IMR-90 (cell line): ENCODE measurements around the gene SMIM24. TPM values are rescaled to one million over a fixed set of nuclear protein-coding genes. Genes with fewer than 3 reads are reported as not detected.

ENCODE experiments used
- ATAC-seq: fragments of 200-7000 bp; cut with Tn5 transposase; 2 replicates; pipeline ENCODE4 v1.9.1; 2020; ENCODE audit warnings: low read depth, mild to moderate bottlenecking, moderate library complexity
- BruUV-seq: library from RNA; stranded (reverse); fragments of 400-500 nt; replicated peaks from 2 replicates; lab custom pipeline; 2021; lab: Mats Ljungman, UMichigan
- CTCF ChIA-PET: fragments of 300-600 bp; formaldehyde crosslinking; extraction: SDS; loops from one replicate; lab custom pipeline; 2021; ENCODE audit warnings: antibody characterized with exemption; lab: Yijun Ruan, JAX
- POLR2A ChIA-PET: fragments of 300-600 bp; sonication (Branson Sonifier 250); formaldehyde crosslinking; loops from one replicate; lab custom pipeline; 2022; ENCODE audit warnings: antibody characterized with exemption; ENCODE audit not compliant: unreplicated experiment; lab: Charles Lee
- DNase-seq: peaks from one replicate; pipeline ENCODE4 v3.0.0; 2013
- H2AFZ ChIP-seq: replicated peaks from 2 replicates; pipeline ENCODE3; 2013; ENCODE audit warnings: low read length, mild to moderate bottlenecking; ENCODE audit not compliant: poor library complexity
- H2AK5ac ChIP-seq: 2 replicates; pipeline ENCODE4 v1.6.1; 2013; ENCODE audit warnings: low read depth, low read length, inconsistent platforms
- H2AK9ac ChIP-seq: replicated peaks from 2 replicates; pipeline ENCODE3; 2013; ENCODE audit warnings: mild to moderate bottlenecking, low read depth, low read length, moderate library complexity; ENCODE audit not compliant: poor library complexity
- H2BK120ac ChIP-seq: 2 replicates; pipeline ENCODE4 v1.6.1; 2013; ENCODE audit warnings: low read depth, low read length, inconsistent platforms
- H2BK15ac ChIP-seq: 3 replicates; pipeline ENCODE4 v1.6.1; 2013; ENCODE audit warnings: low read depth, low read length, inconsistent platforms
- H2BK20ac ChIP-seq: 2 replicates; pipeline ENCODE4 v1.6.1; 2013; ENCODE audit warnings: low read depth, mild to moderate bottlenecking, inconsistent platforms, low read length, moderate library complexity
- H2BK5ac ChIP-seq: 2 replicates; pipeline ENCODE4 v1.6.1; 2013; ENCODE audit warnings: mild to moderate bottlenecking, low read depth, low read length, inconsistent platforms; ENCODE audit not compliant: poor library complexity, severe bottlenecking
- H3K14ac ChIP-seq: replicated peaks from 2 replicates; pipeline ENCODE4 v1.6.1; 2013; ENCODE audit warnings: low read depth, low read length, inconsistent platforms
- H3K18ac ChIP-seq: 2 replicates; pipeline ENCODE4 v1.6.1; 2013; ENCODE audit warnings: low read depth, low read length, control low read depth
- H3K23ac ChIP-seq: 2 replicates; pipeline ENCODE4 v1.6.1; 2013; ENCODE audit warnings: low read depth, low read length, inconsistent platforms
- H3K27ac ChIP-seq: 2 replicates; pipeline ENCODE4 v1.5.1; 2013; ENCODE audit warnings: mild to moderate bottlenecking, control low read depth, low read length; ENCODE audit not compliant: insufficient read depth
- H3K27me3 ChIP-seq: 2 replicates; pipeline ENCODE4 v1.6.1; 2013; ENCODE audit warnings: low read length; ENCODE audit not compliant: control insufficient read depth, insufficient read depth
- H3K36me3 ChIP-seq: 2 replicates; pipeline ENCODE4 v1.6.1; 2013; ENCODE audit warnings: low read length, mixed read lengths; ENCODE audit not compliant: control insufficient read depth, insufficient read depth
- H3K4ac ChIP-seq: 2 replicates; pipeline ENCODE4 v1.6.1; 2013; ENCODE audit warnings: low read depth, low read length, inconsistent platforms
- H3K4me1 ChIP-seq: 2 replicates; pipeline ENCODE4 v1.6.1; 2013; ENCODE audit warnings: low read length, mixed read lengths; ENCODE audit not compliant: control insufficient read depth, insufficient read depth
- H3K4me2 ChIP-seq: 2 replicates; pipeline ENCODE4 v1.6.1; 2013; ENCODE audit warnings: low read depth, mild to moderate bottlenecking, control low read depth, low read length, moderate library complexity
- H3K4me3 ChIP-seq: 2 replicates; pipeline ENCODE4 v1.5.1; 2013; ENCODE audit warnings: low read depth, mild to moderate bottlenecking, control low read depth, low read length, moderate library complexity; ENCODE audit not compliant: insufficient read depth
- H3K56ac ChIP-seq: 2 replicates; pipeline ENCODE4 v1.6.1; 2013; ENCODE audit warnings: low read length, inconsistent platforms; ENCODE audit not compliant: insufficient read depth; ENCODE audit errors: extremely low read depth
- H3K79me1 ChIP-seq, 2 experiments: 2 replicates each; pipeline ENCODE4 v1.6.1; 2013; ENCODE audit warnings: low read length in 2 of 2, inconsistent platforms in 1 of 2, low read depth in 1 of 2
- H3K9ac ChIP-seq: 2 replicates; pipeline ENCODE4 v1.6.1; 2013; ENCODE audit warnings: low read depth, low read length, control low read depth
- H3K9me1 ChIP-seq: 2 replicates; pipeline ENCODE4 v1.6.1; 2013; ENCODE audit warnings: low read length, inconsistent platforms; ENCODE audit not compliant: insufficient read depth
- H3K9me3 ChIP-seq: 2 replicates; pipeline ENCODE4 v1.6.1; 2013; ENCODE audit warnings: low read length; ENCODE audit not compliant: control insufficient read depth, insufficient read depth
- H4K20me1 ChIP-seq: 2 replicates; pipeline ENCODE4 v1.6.1; 2013; ENCODE audit warnings: low read length, inconsistent platforms; ENCODE audit not compliant: insufficient read depth
- H4K5ac ChIP-seq: 2 replicates; pipeline ENCODE4 v1.6.1; 2013; ENCODE audit warnings: mild to moderate bottlenecking, low read depth, low read length, control low read depth
- H4K8ac ChIP-seq, 2 experiments: 2 replicates each; pipeline ENCODE4 v1.6.1; 2013; ENCODE audit warnings: low read depth in 2 of 2, low read length in 2 of 2, control low read depth in 1 of 2, inconsistent platforms in 1 of 2
- H4K91ac ChIP-seq: 2 replicates; pipeline ENCODE4 v1.6.1; 2013; ENCODE audit warnings: low read depth, low read length, inconsistent platforms; ENCODE audit not compliant: insufficient read depth
- BHLHE40 ChIP-seq: fragments of 150-350 bp; IDR thresholded peaks from 2 replicates; pipeline ENCODE4 v1.6.1; 2016; ENCODE audit warnings: mild to moderate bottlenecking, low read depth, low read length
- CEBPB ChIP-seq: IDR thresholded peaks from 2 replicates; pipeline ENCODE4 v1.6.1; 2012; ENCODE audit warnings: low read depth, low read length, improper control_type of control experiment
- CHD1 ChIP-seq: IDR thresholded peaks from 2 replicates; pipeline ENCODE4 v1.6.1; 2012; ENCODE audit warnings: low read depth, low read length, improper control_type of control experiment
- FOS ChIP-seq: fragments of 150-350 bp; IDR thresholded peaks from 2 replicates; pipeline ENCODE4 v1.6.1; 2016; ENCODE audit warnings: low read depth, low read length
- MAFK ChIP-seq: IDR thresholded peaks from 2 replicates; pipeline ENCODE4 v1.6.1; 2012; ENCODE audit warnings: low read depth, low read length, improper control_type of control experiment
- MAZ ChIP-seq: IDR thresholded peaks from 2 replicates; pipeline ENCODE4 v1.6.1; 2012; ENCODE audit warnings: low read depth, mild to moderate bottlenecking, low read length, improper control_type of control experiment, moderate library complexity, borderline replicate concordance
- NFE2L2 ChIP-seq: fragments of 150-350 bp; IDR thresholded peaks from 2 replicates; pipeline ENCODE4 v1.6.1; 2016; ENCODE audit warnings: low read depth, mild to moderate bottlenecking, low read length
- POLR2A ChIP-seq: IDR thresholded peaks from 2 replicates; pipeline ENCODE4 v1.6.1; 2012; ENCODE audit warnings: mild to moderate bottlenecking, low read depth, low read length
- RAD21 ChIP-seq: IDR thresholded peaks from 2 replicates; pipeline ENCODE4 v1.6.1; 2012; ENCODE audit warnings: low read length, improper control_type of control experiment
- RFX5 ChIP-seq: IDR thresholded peaks from 2 replicates; pipeline ENCODE4 v1.8.0; 2012; ENCODE audit warnings: low read depth, mild to moderate bottlenecking, low read length, moderate library complexity
- SMC3 ChIP-seq: fragments of 150-350 bp; IDR thresholded peaks from 2 replicates; pipeline ENCODE4 v1.6.1; 2016; ENCODE audit warnings: low read depth, mild to moderate bottlenecking, antibody characterized with exemption, low read length, moderate library complexity
- WGBS, 2 experiments: methylation state at CpG; one replicate each; pipeline versions ENCODE4 v1.1.5 to v1.1.7; 2013; ENCODE audit warnings: missing lambda C conversion rate in 2 of 2; ENCODE audit not compliant: insufficient read length in 1 of 2; ENCODE audit errors: extremely low coverage in 2 of 2; 5-methylcytosine and 5-hydroxymethylcytosine counted together
- dilution Hi-C: fragments of 300-500 bp; cut with HindIII; formaldehyde crosslinking; loops from one replicate; pipeline ENCODE4 v1.14.3; 2018; ENCODE audit warnings: low sequenced_read_pairs; ENCODE audit not compliant: unreplicated experiment
- in situ Hi-C: fragments of 300-500 bp; cut with MboI; formaldehyde crosslinking; loops from 3 replicates; pipeline ENCODE4 v1.14.3; 2019; ENCODE audit warnings: low sequenced_read_pairs, inconsistent platforms, mixed read lengths
- intact Hi-C: fragments of 100-400 bp; cut with micrococcal nuclease; formaldehyde crosslinking; loops from 2 replicates; pipeline ENCODE4 v1.10.0; 2022
- polyA plus RNA-seq, 3 experiments: library from polyadenylated mRNA; depleted of rRNA; stranded (reverse); fragments of >200 nt; gene quantifications; 2 replicates each; pipeline ENCODE4 v1.2.3, GENCODE V29; 2012; ENCODE audit warnings: low replicate concordance in 1 of 3
- total RNA-seq: library from RNA; depleted of rRNA; stranded (reverse); fragments of >200 nt; gene quantifications from 2 replicates; pipeline ENCODE4 v1.2.3, GENCODE V29; 2012
- TF ChIP-seq, protein P1 (sequence below): conservative IDR thresholded peaks from 2 replicates; pipeline ENCODE4 v1.5.1; 2012; ENCODE audit warnings: mild to moderate bottlenecking, low read depth, low read length, improper control_type of control experiment

The SMIM24 gene
- total and polyA plus RNA-seq, 2 of the 4 experiments (the other 2 are of a cell fraction): not detected

DNA sequence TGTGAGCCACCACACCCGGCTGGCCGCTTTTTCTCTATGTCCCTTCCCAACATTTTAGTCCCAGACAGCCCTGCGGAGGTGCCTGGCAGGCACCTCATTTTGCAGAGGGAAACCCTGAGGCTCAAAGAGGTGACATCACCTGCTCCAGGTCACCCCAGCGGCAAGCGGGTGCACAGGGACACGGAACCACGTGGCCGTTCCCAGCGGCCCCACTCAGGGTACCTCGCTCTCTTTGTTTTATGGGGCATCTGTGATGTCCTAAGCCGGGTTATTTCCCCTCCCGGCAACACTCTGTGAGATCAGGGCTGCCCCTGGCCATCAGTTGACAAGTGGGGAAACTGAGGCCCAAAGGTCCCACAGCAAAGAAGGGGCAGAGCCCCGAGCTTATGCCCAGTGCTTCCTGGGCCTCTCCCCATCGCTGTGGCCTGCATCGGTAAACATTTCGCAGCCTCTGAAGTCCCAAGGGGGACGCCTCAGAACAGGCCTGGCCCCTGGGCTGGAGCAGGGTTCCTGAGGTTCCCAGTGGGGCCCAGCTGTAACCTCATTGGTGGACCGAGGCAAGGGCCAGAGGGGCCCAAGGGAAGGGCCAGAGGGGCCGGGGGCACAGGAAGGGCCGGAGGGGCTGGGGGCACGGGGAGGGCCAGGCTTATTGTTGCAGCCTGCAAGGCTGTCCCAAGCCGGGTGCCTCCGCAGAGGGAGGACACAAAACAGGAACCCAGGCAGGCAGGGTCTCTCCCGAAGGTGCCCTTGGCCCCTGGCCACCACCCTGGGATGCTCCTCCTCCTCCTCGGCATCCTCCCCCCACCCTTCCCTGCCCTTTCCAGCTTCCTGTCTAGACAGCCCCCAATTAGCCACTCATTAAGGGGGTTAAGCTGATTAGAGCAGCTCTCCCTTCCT, 39.0 kb downstream of the SMIM24 start:
- Histone ChIP-seq H2AK9ac (no peak overlapping the region), H3K18ac (no peak overlapping the region), H4K20me1 (peaks cover 45% of the 10 kb centered on the region), H3K27ac (no peak overlapping the region), H3K14ac (no peak overlapping the region), H2BK20ac (no peak overlapping the region), H3K4me3 (no peak overlapping the region), H2AFZ (no peak overlapping the region), H2BK5ac (no peak overlapping the region), H3K4me2 (no peak overlapping the region), H3K23ac (no peak overlapping the region; the same call in 1 of the 2 replicates), H2AK5ac (no peak overlapping the region), H3K9ac (no peak overlapping the region), H3K56ac (no peak overlapping the region), H3K4me1 (no peaks in the 10 kb centered on the region; the same call in 1 of the 2 replicates), H3K9me3 (no peaks in the 10 kb centered on the region), H2BK120ac (no peak overlapping the region), H3K79me1 (peaks cover 30 to 72% of the 10 kb centered on the region in 2 experiments), H4K8ac (no peak overlapping the region), H3K27me3 (no peaks in the 10 kb centered on the region), H3K4ac (no peak overlapping the region), H3K36me3 (peaks cover 57% of the 10 kb centered on the region), H3K9me1 (peaks cover 5% of the 10 kb centered on the region), H4K91ac (no peak overlapping the region), H2BK15ac (no peak overlapping the region), H4K5ac (no peak overlapping the region)
- ChIA-PET POLR2A (no interaction called here), CTCF (interaction anchor here (0.7 kb wide), 1 partner anchor 94 kb away, joined by 3 read pairs; no protein-coding TSS in a partner anchor)
- in situ Hi-C loops (no loop called here), intact Hi-C loops (no loop called here), dilution Hi-C loops (no loop called here)
- no peak for ATAC-seq
- TF ChIP-seq SMC3 (no peak), NFE2L2 (no peak), BHLHE40 (no peak), CHD1 (no peak), FOS (no peak), MAZ (no peak), POLR2A (no peak), CEBPB (no peak), RFX5 (no peak), RAD21 (no peak), MAFK (no peak)
- TF ChIP-seq, protein P1, sequence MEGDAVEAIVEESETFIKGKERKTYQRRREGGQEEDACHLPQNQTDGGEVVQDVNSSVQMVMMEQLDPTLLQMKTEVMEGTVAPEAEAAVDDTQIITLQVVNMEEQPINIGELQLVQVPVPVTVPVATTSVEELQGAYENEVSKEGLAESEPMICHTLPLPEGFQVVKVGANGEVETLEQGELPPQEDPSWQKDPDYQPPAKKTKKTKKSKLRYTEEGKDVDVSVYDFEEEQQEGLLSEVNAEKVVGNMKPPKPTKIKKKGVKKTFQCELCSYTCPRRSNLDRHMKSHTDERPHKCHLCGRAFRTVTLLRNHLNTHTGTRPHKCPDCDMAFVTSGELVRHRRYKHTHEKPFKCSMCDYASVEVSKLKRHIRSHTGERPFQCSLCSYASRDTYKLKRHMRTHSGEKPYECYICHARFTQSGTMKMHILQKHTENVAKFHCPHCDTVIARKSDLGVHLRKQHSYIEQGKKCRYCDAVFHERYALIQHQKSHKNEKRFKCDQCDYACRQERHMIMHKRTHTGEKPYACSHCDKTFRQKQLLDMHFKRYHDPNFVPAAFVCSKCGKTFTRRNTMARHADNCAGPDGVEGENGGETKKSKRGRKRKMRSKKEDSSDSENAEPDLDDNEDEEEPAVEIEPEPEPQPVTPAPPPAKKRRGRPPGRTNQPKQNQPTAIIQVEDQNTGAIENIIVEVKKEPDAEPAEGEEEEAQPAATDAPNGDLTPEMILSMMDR: no peak
- DNase-seq: no peak
- BruUV-seq: no TSS peak
- WGBS, 2 experiments: 83% methylated on average over 16 of the region's 25 CpGs; no CpG with 5 or more reads in 1 of the 2 experiments
